H1 (cell line): ENCODE data around the gene SYNE4.

ENCODE experiments used
- CTCF ChIP-seq, 3 experiments: IDR thresholded peaks; 1 replicate in 2 of 3; 2 replicates in 1 of 3; pipeline versions ENCODE4 v1.5.1 to v1.6.1; 2011; ENCODE audit warnings: low read length in 3 of 3, mild to moderate bottlenecking in 3 of 3, inconsistent platforms in 2 of 3, low read depth in 1 of 3, moderate library complexity in 1 of 3; ENCODE audit not compliant: insufficient read depth in 1 of 3; ENCODE audit errors: control extremely low read depth in 1 of 3
- EP300 ChIP-seq, 2 experiments: IDR thresholded peaks; 1 replicate in 1 of 2; 2 replicates in 1 of 2; pipeline ENCODE4 v1.6.1; 2011 to 2012; ENCODE audit warnings: low read depth in 2 of 2, low read length in 2 of 2, mild to moderate bottlenecking in 2 of 2, borderline replicate concordance in 1 of 2, inconsistent platforms in 1 of 2, moderate library complexity in 1 of 2
- KDM1A ChIP-seq: fragments of 200-600, 300-600 bp; sonication (generic); IDR thresholded peaks from 2 replicates; pipeline ENCODE4 v1.7.1; 2016; ENCODE audit warnings: mild to moderate bottlenecking, low read length, borderline replicate concordance
- POLR2A ChIP-seq, 2 experiments: IDR thresholded peaks; 1 replicate in 1 of 2; 2 replicates in 1 of 2; pipeline ENCODE4 v1.6.1; 2011; ENCODE audit warnings: low read depth in 2 of 2, low read length in 2 of 2, mild to moderate bottlenecking in 2 of 2; ENCODE audit errors: control extremely low read depth in 1 of 2
- POLR2AphosphoS5 ChIP-seq: IDR thresholded peaks from 2 replicates; pipeline ENCODE4 v1.6.1; 2011; ENCODE audit warnings: low read depth, low read length
- RAD21 ChIP-seq, 2 experiments: IDR thresholded peaks in 1 of 2; conservative IDR thresholded peaks in 1 of 2; 2 replicates each; pipeline ENCODE4 v1.6.1; 2011; ENCODE audit warnings: low read depth in 2 of 2, low read length in 2 of 2, improper control_type of control experiment in 1 of 2, inconsistent platforms in 1 of 2, mild to moderate bottlenecking in 1 of 2, moderate library complexity in 1 of 2
- RXRA ChIP-seq: IDR thresholded peaks from 2 replicates; pipeline ENCODE4 v1.6.1; 2011; ENCODE audit warnings: low read depth, mild to moderate bottlenecking, low read length, moderate library complexity; ENCODE audit not compliant: insufficient read depth
- SP2 ChIP-seq: IDR thresholded peaks from 2 replicates; pipeline ENCODE4 v1.6.1; 2012; ENCODE audit warnings: mild to moderate bottlenecking, low read length, inconsistent platforms
- TAF1 ChIP-seq: IDR thresholded peaks from 2 replicates; pipeline ENCODE4 v1.6.1; 2011; ENCODE audit warnings: mild to moderate bottlenecking, low read depth, low read length
- USF2 ChIP-seq: IDR thresholded peaks from 2 replicates; pipeline ENCODE4 v1.6.1; 2011; ENCODE audit warnings: low read length, improper control_type of control experiment
- YY1 ChIP-seq: IDR thresholded peaks from 2 replicates; pipeline ENCODE4 v1.6.1; 2011; ENCODE audit warnings: low read depth, mild to moderate bottlenecking, low read length

DNA sequence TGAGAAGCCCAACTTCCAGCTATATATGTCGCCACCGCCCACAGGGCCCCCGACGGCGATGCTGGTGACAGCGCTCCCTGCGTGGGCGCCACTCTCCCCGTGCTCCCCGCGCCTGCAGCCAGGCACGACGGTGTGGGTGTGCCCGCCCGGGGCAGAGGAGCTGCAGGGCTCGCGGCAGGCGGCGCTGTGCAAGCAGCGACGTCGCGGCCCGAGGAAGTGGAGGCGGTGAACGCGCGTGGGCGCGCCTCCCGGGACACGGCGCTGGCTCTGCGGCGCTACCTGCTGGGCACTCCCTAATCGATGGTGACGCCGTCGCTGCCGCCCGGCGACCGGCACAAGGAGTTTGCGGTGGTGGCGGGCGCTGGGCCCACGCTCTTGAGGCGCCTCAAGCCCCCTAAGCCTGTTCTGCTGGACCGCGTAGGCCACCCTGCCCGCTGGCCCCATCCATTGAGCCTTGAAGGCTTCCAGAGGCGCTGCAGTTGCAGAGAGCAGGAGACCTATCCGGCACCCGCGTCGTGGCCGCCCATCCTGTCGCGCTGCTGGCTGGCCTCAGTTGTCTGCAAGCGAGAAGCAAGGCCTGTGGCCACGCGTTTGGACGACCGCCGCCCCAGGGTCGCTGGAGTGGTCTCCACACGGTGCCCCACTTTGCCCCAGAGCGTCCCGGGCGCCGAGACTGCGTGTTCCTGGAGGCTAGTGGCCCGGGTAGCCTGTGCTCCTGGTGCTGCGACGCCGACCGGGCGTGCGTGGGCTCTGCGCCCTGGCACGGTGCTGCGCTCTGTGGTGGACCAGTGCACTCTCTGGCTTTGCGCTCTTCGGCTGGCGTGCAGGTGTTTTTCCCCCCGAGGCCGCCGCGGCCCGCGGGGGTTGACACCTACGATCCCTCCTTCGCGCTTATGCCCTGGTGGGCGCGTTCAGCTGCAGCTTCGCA is 49.3 kb downstream of the SYNE4 start:
- no peak for TF ChIP-seq RAD21 (IDR thresholded peaks at IDR 0.05 in 1 of 2, conservative IDR thresholded peaks at IDR 0.05 in 1 of 2; ENCODE audit: low read depth in 2 of 2, low read length in 2 of 2)
- TF ChIP-seq CTCF (IDR thresholded peaks at IDR 0.05; ENCODE audit: control extremely low read depth in 1 of 3, insufficient read depth in 1 of 3, low read depth in 1 of 3, low read length in 3 of 3) = peak in 1 of 3 experiments; percentile 1; a peak in 1 of 4 replicates
- TF ChIP-seq EP300 (IDR thresholded peaks at IDR 0.05; ENCODE audit: borderline replicate concordance in 1 of 2, low read depth in 2 of 2, low read length in 2 of 2) = no peak
- TF ChIP-seq KDM1A = no peak
- no peak for TF ChIP-seq POLR2A (IDR thresholded peaks at IDR 0.05; ENCODE audit: control extremely low read depth in 1 of 2, low read depth in 2 of 2, low read length in 2 of 2)
- TF ChIP-seq RXRA = no peak
- TF ChIP-seq POLR2AphosphoS5 = no peak
- no peak for TF ChIP-seq YY1
- TF ChIP-seq TAF1 = no peak
- TF ChIP-seq USF2 = no peak
- TF ChIP-seq SP2 = no peak
